Islet of Langerhans (tissue), 1 donor: ENCODE data around the gene RPL11.
"Not testable (repeated sequence)": the region's sequence is repeated elsewhere in the genome, so short reads cannot be mapped to it uniquely, and the experiment has no call there.

Source experiments
- FAIRE-seq: peaks from one replicate; lab custom pipeline; 2011; peaks lifted over from hg19 to GRCh38; lab: Jason Lieb, UNC

RPL11 gene

DNA sequence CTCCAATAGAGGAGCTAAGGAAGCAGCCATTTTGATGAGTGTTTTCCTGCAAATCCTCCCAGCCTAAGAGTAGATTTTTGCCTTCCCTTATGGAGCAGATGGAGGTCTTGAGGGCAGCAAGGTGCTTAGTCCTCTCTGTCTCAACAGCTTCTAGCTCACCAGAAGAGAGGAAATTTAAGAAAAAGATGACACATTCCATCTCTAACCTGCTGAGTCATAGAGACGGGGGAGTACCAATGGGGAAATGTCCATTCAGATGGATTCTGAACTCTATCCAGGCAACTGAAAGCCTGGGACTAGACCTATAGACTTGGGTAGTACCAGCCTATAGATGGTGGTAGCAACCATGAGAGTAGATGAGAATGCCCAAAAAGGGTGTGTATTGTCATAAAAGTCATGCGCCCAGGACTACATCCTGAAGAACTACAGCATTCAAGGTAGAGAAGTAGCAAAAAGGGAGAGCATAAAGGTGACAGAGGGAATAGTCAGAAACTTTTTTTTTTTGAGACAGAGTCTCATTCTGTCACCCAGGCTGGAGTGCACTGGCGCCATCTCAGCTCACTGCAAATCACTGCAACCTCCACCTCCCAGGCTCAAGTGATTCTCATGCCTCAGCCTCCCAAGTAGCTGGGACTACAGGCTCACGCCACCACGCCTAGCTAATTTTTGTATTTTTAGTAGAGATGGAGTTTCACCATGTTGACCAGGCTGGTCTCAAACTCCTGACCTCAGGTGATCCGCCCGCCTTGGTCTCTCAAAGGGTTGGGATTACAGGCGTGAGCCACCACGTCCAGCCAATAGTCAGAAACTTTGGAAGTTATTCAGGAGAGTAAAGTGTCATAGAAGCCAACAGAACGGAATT lies 41.0 kb downstream of the RPL11 start:
- no peak for FAIRE-seq

DNA sequence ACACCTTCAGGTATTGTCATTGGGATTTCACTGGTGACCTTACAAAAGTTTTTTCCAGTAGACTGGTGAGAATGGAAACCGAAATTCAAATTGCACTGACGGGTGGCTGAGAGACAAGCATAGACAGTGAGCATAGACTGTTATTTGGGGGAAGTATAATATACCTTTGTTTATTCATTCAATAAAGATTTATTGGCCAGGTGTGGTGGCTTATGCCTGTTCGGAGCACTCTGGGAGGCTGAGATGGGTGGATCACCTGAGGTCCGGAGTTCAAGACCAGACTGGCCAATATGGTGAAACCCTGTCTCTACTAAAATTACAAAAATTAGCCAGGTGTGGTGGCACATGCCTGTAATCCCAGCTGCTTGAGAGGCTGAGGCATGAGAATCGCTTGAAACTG lies 41.7 kb downstream of the RPL11 start:
- FAIRE-seq, result not testable (repeated sequence)

DNA sequence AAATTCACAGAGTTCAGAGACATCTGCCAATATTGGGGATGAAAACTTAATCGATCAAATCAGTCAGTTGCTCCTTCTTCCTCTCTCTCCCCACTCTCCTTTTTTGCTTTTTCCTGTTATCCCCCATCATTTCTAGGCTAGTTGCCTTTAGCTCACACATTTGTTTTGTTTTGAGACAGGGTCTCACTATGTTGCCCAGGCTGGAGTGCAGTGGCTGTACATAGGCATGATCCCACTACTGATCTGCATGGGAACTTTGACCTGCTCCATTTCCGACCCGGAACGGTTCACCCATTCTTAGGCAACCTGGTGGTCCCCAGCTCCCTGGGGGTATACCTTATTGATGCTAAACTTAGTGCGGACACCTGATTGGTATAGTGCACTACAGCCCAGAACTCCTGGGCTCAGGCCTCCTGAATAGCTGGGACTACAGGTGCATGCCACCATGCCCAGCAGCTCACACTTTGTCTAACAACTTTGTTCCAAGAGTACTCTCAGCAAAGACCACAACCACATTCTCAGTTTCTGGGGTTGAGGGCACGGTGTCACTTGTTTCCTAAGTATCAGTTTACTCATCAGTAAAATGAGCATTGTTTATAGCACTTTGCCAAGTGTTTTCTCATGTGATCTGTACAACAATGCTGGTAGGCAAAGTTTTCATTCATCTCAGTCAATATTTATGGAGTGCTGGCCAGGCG lies 45.0 kb downstream of the RPL11 start:
- FAIRE-seq, result no peak

DNA sequence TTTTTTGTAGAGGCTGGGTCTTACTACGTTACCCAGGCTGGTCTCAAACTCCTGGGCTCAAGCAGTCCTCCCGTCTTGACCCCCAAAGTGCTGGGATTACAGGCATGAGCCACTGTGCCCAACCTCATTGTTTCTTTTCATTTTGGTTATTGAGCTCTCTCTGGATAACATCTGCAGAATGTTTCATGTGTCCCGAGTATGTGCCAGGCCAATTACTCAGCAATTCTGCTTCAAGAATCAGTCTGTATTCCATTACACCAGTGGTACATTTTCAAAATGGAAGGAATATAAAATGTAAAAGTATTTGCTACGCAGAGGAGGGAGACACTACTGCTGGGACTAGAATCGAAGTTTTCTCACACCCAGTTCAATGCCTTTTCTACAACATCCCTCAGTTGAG lies 50.0 kb downstream of the RPL11 start:
- no peak for FAIRE-seq

DNA sequence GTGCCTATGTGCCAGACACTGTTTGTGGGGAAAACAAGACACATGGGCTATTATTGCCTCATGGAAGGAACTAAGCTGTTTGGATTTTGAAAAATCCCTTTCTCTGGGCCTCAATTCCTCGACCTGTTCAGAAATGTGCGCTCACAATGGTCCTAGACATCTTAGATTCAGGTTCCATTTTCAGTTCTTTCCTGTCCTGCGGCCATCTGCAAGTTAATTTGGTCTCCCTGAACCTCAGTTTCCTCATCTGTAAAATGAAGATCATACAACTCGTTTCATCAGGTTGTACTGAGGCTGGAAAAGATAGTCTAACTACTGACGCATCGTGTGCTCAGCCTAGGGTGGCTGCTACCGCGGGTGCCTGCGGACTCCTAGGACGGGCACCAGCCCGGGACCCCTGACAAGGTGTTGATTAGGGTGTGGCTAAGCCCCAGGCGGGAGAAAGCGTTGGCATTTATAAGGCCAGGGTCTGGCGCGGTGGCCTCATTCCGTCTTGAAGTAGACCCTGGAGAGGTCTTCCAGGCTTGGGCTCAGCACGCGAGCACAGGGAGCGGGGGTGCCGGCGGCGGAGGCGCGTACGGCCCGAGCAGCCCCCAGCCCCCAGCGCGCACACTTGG lies 51.2 kb downstream of the RPL11 start:
- FAIRE-seq, result no peak

DNA sequence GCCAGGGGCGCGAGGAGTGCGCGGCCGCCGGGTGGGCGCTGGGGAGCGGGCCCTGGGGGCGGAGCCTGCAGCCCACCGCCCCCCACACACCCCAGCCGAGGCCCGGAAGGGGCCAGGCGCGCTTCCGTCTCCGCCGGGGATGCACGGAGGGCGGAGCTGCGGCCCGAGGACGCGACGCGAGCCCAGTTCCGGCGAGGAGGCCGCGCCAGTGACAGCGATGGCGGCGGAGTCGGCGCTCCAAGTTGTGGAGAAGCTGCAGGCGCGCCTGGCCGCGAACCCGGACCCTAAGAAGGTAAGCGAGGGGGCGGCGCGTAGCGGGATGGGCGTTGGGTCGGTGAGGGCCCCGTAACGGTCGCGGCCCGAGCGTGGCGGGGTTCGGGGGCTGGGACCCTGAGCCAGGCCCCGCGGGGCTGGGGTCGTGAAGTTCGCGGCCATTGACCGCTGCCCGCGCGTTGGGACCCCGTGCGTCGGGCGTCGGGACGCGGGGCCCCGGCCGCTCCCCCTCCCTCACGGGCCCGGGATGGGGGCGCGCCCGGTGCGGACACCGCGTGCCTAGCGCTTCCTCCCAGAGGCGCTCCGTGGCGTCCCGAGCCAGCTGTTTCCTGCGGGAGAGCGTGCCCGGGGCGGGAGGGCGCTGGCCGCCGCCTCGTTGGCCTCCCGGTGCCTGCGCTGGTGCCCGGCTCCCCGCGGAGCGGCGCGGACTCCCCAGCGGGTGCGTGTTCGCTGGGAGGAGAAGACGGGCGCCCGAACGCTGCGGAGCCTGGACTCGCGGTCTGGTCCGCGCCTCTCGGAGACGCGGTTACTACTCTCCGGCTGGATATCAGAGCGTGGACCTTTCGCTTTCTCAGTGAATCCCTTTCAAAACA lies 51.9 kb downstream of the RPL11 start, which contains the start of gene ELOA:
ELOA (plus strand) TSS at position 185 of the 866 bp plus-strand sequence; CDS start at position 218, 33 bp downstream.
- no peak for FAIRE-seq

DNA sequence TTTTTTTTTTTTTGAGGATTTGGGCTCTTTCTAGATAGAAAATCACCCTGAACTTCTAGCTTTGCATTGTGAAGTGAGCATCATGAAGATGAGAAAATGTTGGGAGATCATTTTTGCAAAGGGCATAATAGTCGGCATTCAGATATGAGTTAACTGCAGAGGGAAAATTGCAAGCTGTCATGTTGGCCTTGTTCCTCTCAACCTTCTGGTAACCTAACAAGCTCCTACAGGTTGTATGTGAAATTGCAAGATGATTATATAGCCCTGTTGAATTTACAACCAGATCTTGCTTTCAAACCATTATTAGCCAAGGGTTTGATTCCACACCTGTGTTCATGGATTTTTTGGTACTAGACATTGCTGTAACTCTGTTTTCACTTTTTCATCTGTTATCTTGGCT lies 53.9 kb downstream of the RPL11 start:
- peak; percentile 91 for FAIRE-seq
